Stimulated activated CD4-positive, alpha-beta T cell treated with anti-CD3 and anti-CD28 coated beads, Interleukin-4, amount 100 ng/mL, for 4 hours (primary cell): ENCODE data around the gene ANO1.

Experiments
- DNase-seq, 2 experiments: peaks; one replicate each; pipeline ENCODE4 v3.0.0-alpha.2; 2020

Gene ANO1

GRCh38 chr11:70142221-70142875 is 64.2 kb downstream of the ANO1 start:
- DNase-seq, result no peak

- DNase-seq, result no peak
Measured at GRCh38 chr11:70144262-70144661, 66.1 kb downstream of the ANO1 start.

GRCh38 chr11:70145071-70145470 is 67.0 kb downstream of the ANO1 start:
- DNase-seq, result no peak

- DNase-seq, result no peak
Measured at GRCh38 chr11:70145841-70146240, 67.7 kb downstream of the ANO1 start.

GRCh38 chr11:70146299-70146698 is 68.2 kb downstream of the ANO1 start:
- no peak for DNase-seq

DNA sequence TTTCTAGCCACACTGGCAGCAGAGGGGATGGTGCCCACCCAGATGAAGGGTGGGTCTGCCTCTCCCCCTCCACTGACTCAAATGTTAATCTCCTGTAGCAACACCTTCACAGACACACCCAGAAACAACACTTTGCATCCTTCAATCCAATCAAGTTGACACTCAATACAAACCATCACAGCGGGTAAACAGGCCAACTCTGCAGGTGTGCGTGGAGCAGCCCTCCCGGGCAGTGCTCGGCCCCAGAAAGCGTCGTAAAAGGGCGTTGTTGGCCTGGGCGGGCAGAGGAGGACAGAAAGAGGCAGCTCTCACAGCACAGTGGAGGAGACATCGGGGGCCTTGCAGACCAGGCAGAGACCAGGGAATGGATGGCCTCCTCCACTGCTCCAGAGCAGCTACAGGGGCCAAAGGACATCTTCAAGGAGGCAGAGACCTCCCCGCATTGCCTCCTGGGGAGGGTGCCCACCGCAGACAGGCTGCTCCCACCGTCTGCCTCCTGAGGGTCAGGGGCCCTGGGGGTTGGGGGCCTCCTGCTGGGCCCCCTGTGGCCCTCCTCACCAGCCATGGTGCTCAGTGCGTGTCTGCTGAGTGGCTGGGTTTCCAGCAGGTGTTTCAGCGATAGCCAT is 68.9 kb downstream of the ANO1 start:
- DNase-seq, result no peak

- no peak for DNase-seq
Measured at GRCh38 chr11:70147668-70148067, 69.6 kb downstream of the ANO1 start.

DNA sequence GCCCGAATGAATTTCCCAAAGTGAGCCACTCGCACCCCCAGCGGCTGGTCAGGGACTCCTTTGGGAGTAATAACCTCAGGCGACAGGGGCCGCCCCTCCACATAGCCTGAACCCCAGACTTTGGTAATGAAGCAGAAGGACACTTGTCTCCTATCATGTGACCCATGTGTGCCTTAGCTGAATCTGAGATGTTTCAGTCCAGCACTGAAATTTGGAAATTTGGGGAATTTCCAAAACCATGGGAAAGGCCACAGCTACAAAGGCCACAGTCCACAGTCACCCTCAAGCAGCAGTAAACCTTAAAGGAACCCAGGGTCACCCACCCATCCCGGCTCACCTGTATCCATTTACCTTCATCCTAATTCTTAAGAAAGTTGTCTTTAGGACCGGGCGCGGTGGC is 73.6 kb downstream of the ANO1 start:
- DNase-seq, result no peak

DNA sequence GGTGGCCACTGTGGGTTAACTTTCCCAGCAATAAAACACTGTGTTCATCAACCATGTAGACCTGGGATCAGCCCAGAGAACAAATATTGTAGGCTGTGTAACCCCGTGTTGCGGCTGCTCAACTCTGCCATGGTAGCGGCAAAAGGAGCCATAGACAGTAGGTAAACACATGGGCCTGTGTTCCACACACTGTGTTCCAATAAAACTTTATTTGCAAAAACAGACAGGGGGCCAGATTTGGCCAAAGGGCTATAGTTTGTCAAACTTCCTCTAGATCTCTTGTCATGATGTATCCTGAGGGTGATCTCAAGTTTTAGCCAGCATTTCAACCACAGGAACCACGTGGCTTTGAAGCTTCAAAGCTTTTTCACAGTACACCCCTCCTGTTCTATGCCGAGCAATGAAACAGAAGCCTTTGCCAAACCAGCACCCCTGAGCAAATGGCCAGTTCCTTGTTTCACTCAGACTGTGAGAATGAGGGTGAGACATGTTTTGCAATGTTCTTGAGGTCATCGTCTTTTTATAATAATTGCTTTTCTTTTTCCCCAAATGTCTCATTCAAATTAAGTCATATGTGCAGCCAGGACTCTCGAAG is 75.1 kb downstream of the ANO1 start:
- no peak for DNase-seq

DNA sequence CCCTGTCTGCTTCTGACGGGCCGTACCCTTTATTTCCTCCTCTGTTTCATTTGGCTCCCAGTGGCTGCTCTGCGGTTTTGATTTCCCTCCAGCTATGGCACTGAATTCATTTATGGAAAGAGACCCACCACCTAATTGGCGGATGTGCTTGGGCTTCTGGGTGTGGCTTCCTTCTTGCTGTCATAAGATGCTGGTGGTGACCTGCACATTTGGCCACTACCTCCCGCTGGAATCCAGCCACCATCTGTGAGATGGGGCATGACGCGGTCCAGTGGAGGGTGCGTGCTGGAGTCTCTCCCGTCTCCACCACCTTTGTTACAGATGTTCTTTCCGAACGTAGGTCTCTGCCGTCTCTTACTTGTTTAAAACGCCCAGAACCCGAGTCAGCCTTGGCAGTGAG is 77.3 kb downstream of the ANO1 start:
- DNase-seq, result no peak

DNA sequence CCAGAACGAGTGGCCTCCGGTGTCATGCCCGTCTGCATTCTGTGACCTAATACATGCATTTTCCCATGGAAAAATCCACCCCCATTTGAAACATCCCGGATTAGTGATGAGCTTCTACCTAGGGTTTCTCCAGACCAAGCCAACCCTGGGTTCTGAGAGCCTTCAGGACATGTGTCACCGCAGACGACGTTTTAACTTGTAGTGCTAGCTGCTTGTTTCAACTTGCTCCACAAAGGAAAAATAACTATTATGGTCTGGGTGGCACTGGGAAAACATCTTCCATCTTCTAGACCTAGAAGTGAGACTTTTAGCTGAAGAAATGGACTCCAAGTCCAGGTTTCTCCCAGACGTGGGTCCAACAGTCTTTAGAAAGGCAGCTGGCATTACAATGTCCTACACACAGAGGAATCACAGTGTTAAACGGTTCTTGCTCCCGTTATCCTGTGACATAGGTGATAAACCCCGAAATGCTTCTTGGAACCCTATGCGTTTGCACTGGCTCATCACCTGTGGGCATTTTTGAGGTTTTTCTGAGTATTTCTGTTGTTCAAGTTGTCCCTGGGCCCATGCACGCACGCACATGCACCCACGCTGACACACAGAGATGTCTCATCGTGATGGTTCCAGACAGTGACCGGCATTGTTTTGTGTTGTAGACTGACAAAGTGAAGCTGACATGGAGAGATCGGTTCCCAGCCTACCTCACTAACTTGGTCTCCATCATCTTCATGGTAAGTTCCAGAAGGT is 78.3 kb downstream of the ANO1 start:
- no peak for DNase-seq

DNA sequence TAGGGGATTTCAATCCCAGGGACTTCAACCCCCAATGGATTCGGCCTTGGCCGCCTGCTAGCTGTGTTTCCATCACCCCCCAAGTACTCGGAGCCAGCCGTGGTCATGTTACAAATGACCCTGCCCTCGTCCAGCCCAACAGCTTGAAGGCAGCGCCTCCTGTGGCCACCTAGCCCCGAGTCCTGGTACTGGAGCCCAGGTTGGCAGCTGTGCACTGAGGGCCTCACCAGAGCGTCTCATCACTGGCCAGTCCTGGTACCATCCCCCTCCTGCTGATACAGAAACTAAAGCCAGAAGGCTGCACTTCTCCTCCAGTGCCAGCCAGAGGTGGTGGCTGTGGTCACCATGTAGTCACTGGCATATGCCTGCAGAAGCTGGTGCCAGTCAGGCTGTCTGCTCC is 80.1 kb downstream of the ANO1 start:
- no peak for DNase-seq

GRCh38 chr11:70158757-70159389 is 80.8 kb downstream of the ANO1 start:
- no peak for DNase-seq

GRCh38 chr11:70159627-70160570 is 81.8 kb downstream of the ANO1 start:
- no peak for DNase-seq

- DNase-seq, result no peak
Measured at GRCh38 chr11:70161043-70161625, 83.0 kb downstream of the ANO1 start.

- no peak for DNase-seq
Measured at GRCh38 chr11:70164705-70165104, 86.6 kb downstream of the ANO1 start.

DNA sequence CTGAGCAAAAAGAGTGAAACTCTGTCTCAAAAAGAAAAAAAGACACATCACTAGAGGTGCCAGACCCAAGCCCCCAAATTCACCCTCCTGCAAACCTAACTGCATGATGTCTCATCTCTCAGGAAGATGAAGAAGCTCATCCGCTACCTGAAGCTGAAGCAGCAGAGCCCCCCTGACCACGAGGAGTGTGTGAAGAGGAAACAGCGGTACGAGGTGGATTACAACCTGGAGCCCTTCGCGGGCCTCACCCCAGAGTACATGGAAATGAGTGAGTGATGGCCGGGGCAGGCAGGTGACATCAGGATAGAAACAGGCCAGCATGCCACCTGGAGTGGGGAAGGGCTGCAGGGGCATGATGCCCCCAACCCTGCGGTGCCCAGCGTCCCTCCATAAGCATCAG is 89.0 kb downstream of the ANO1 start:
- DNase-seq, result no peak

GRCh38 chr11:70167723-70168404 is 89.7 kb downstream of the ANO1 start:
- DNase-seq, result no peak

GRCh38 chr11:70168405-70168754 is 90.3 kb downstream of the ANO1 start:
- DNase-seq, result no peak

DNA sequence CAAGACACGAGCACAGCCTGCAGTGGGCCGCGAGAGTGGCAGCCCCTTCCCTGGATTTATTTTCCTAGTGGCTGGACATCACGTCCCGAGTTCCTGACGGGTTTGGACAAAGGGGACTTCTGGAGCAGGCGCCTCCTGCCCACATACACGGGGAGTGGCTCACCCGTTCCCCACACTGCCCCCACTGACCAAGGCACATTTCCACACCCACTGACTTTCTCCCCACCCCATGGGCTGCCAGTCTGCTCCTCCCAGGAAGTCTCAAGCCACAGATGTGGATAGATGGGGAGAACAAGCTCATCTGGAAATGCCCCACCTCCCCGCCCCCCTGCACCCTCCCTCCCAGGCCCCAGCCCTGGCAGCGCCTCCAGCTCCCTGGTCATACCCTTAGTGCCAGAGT is 91.0 kb downstream of the ANO1 start:
- no peak for DNase-seq

GRCh38 chr11:70169632-70170031 is 91.5 kb downstream of the ANO1 start:
- DNase-seq, result no peak
